Endothelial cell of umbilical vein (primary cell): Measurements from ENCODE around the gene NCAPH2.

Experiments
- CTCF ChIP-seq, 2 donors: IDR thresholded peaks; 1 replicate in 1 of 2; 2 replicates in 1 of 2; pipeline ENCODE4 v1.5.1; 2011; ENCODE audit warnings: low read length in 2 of 2, mild to moderate bottlenecking in 2 of 2, moderate library complexity in 2 of 2, control low read depth in 1 of 2, inconsistent platforms in 1 of 2, low read depth in 1 of 2; ENCODE audit not compliant: insufficient read depth in 1 of 2; ENCODE audit errors: extremely low read depth in 1 of 2
- EZH2 ChIP-seq: IDR thresholded peaks from 2 replicates; pipeline ENCODE4 v1.6.1; 2012; ENCODE audit warnings: borderline replicate concordance, low read depth, mild to moderate bottlenecking, moderate library complexity, low read length, inconsistent platforms; ENCODE audit not compliant: severe bottlenecking
- FOS ChIP-seq: IDR thresholded peaks from 2 replicates; pipeline ENCODE4 v1.6.1; 2011; ENCODE audit warnings: mild to moderate bottlenecking, low read length, moderate library complexity, borderline replicate concordance; ENCODE audit not compliant: insufficient read depth
- GATA2 ChIP-seq: IDR thresholded peaks from 2 replicates; pipeline ENCODE4 v1.7.0; 2011; ENCODE audit warnings: low read depth, mild to moderate bottlenecking, moderate library complexity, mixed read lengths, low read length; ENCODE audit not compliant: insufficient read length, insufficient read depth
- MAX ChIP-seq: IDR thresholded peaks from 2 replicates; pipeline ENCODE4 v1.6.1; 2011; ENCODE audit not compliant: insufficient read depth, insufficient read length
- POLR2A ChIP-seq: IDR thresholded peaks from 2 replicates; pipeline ENCODE4 v1.6.1; 2012; ENCODE audit warnings: low read depth, mild to moderate bottlenecking, control low read depth, low read length
- POLR2AphosphoS5 ChIP-seq: IDR thresholded peaks from 2 replicates; pipeline ENCODE4 v1.6.1; 2012; ENCODE audit warnings: low read depth, mild to moderate bottlenecking, control low read depth, low read length, moderate library complexity; ENCODE audit not compliant: insufficient read depth

GRCh38 chr22:50569041-50569459, 61.0 kb downstream of the NCAPH2 start:
- TF ChIP-seq CTCF (IDR thresholded peaks at IDR 0.05; ENCODE audit: extremely low read depth in 1 of 2, insufficient read depth in 1 of 2, low read depth in 1 of 2, low read length in 2 of 2) = no peak
- no peak for TF ChIP-seq POLR2A
- TF ChIP-seq EZH2 = no peak
- no peak for TF ChIP-seq FOS
- TF ChIP-seq POLR2AphosphoS5 = no peak
- no peak for TF ChIP-seq MAX
- TF ChIP-seq GATA2 = no peak
